HEK293T (cell line): Measurements from ENCODE around the gene MLN.

Source experiments
- CTCF ChIA-PET: fragments of 350-600 bp; formaldehyde crosslinking; extraction: SDS; loops from one replicate; lab custom pipeline; 2021; ENCODE audit warnings: antibody characterized with exemption, inconsistent platforms; lab: Yijun Ruan, JAX
- POLR2A ChIA-PET: fragments of 350-600 bp; formaldehyde crosslinking; extraction: SDS; loops from one replicate; lab custom pipeline; 2020; ENCODE audit warnings: antibody characterized with exemption, inconsistent platforms; lab: Yijun Ruan, JAX
- DNase-seq: peaks from one replicate; pipeline ENCODE4 v3.0.0; 2012; ENCODE audit warnings: mixed read lengths; ENCODE audit errors: extremely low spot score
- ARNT ChIP-seq: fragments of 450-650 bp; IDR thresholded peaks from 2 replicates; pipeline ENCODE4 v1.6.1; 2017; ENCODE audit warnings: mild to moderate bottlenecking
- BHLHE40 ChIP-seq: fragments of 450-650 bp; IDR thresholded peaks from 2 replicates; pipeline ENCODE4 v1.6.1; 2016; ENCODE audit warnings: mild to moderate bottlenecking, moderate library complexity, borderline replicate concordance
- CTBP1 ChIP-seq: fragments of 450-650 bp; IDR thresholded peaks from 2 replicates; pipeline ENCODE4 v1.6.1; 2016; ENCODE audit warnings: borderline replicate concordance
- ELF4 ChIP-seq: fragments of 450-650 bp; IDR thresholded peaks from 2 replicates; pipeline ENCODE4 v1.6.1; 2017; ENCODE audit warnings: antibody characterized with exemption
- FOXA1 ChIP-seq: fragments of 450-650 bp; IDR thresholded peaks from 2 replicates; pipeline ENCODE4 v1.6.1; 2016; ENCODE audit warnings: mild to moderate bottlenecking
- FOXK2 ChIP-seq: fragments of 450-650 bp; IDR thresholded peaks from 2 replicates; pipeline ENCODE4 v1.6.1; 2016; ENCODE audit warnings: mild to moderate bottlenecking
- FOXM1 ChIP-seq: fragments of 450-650 bp; IDR thresholded peaks from 2 replicates; pipeline ENCODE4 v1.6.1; 2017; ENCODE audit warnings: mild to moderate bottlenecking, borderline replicate concordance
- HDGF ChIP-seq: fragments of 450-650 bp; IDR thresholded peaks from 2 replicates; pipeline ENCODE4 v1.6.1; 2017; ENCODE audit warnings: antibody characterized with exemption, borderline replicate concordance
- L3MBTL2 ChIP-seq: fragments of 450-650 bp; conservative IDR thresholded peaks from 2 replicates; pipeline ENCODE4 v1.6.1; 2016; ENCODE audit warnings: mild to moderate bottlenecking
- LEF1 ChIP-seq: fragments of 450-650 bp; IDR thresholded peaks from 2 replicates; pipeline ENCODE4 v1.6.1; 2017; ENCODE audit warnings: mild to moderate bottlenecking, borderline replicate concordance
- NFRKB ChIP-seq: fragments of 450-650 bp; IDR thresholded peaks from 2 replicates; pipeline ENCODE4 v1.6.1; 2016; ENCODE audit warnings: mild to moderate bottlenecking, moderate library complexity
- PKNOX1 ChIP-seq: fragments of 450-650 bp; IDR thresholded peaks from 2 replicates; pipeline ENCODE4 v1.6.1; 2016
- SP1 ChIP-seq: fragments of 450-650 bp; IDR thresholded peaks from 2 replicates; pipeline ENCODE4 v1.6.1; 2017
- SUZ12 ChIP-seq: fragments of 450-650 bp; IDR thresholded peaks from 2 replicates; pipeline ENCODE4 v1.6.1; 2016; ENCODE audit warnings: mild to moderate bottlenecking
- TARDBP ChIP-seq: fragments of 450-650 bp; IDR thresholded peaks from 2 replicates; pipeline ENCODE4 v1.6.1; 2016
- ZNF384 ChIP-seq: fragments of 450-650 bp; IDR thresholded peaks from 2 replicates; pipeline ENCODE4 v1.6.1; 2016

MLN gene

GRCh38 chr6:33790910-33791309, 12.9 kb downstream of the MLN start:
- ChIA-PET CTCF (no interaction called here), POLR2A (no interaction called here)
- no peak for DNase-seq
- TF ChIP-seq ARNT (no peak), ELF4 (no peak), FOXM1 (no peak), CTBP1 (no peak), SP1 (no peak), BHLHE40 (no peak), L3MBTL2 (no peak), PKNOX1 (no peak), LEF1 (no peak), HDGF (no peak), FOXA1 (no peak), ZNF384 (no peak)

GRCh38 chr6:33790379-33790778, 13.4 kb downstream of the MLN start:
- no peak for DNase-seq
- ChIA-PET POLR2A (no interaction called here), CTCF (no interaction called here)
- TF ChIP-seq FOXK2: no peak

- no peak for DNase-seq
- TF ChIP-seq L3MBTL2 (peak; percentile 24; the same call in 1 of the 2 replicates), FOXM1 (no peak)
- POLR2A ChIA-PET: interaction anchor here (0.8 to 2.6 kb wide), 2 partner anchors 11 to 51 kb away, joined by 3 to 11 read pairs; no protein-coding TSS in a partner anchor
- CTCF ChIA-PET: no interaction called here
Measured at GRCh38 chr6:33789550-33789895, 14.3 kb downstream of the MLN start.

- TF ChIP-seq PKNOX1 (peak; percentile 72), FOXM1 (no peak), ELF4 (peak; percentile 59)
- ChIA-PET CTCF (interaction anchor here (0.9 kb wide), 1 partner anchor 17 kb away, joined by 3 read pairs; no protein-coding TSS in a partner anchor), POLR2A (interaction anchor here (0.8 to 2.6 kb wide), 4 partner anchors 10 to 77 kb away, joined by 3 to 13 read pairs (median 7); partner anchors contain the start of gene UQCC2)
- DNase-seq: peak; percentile 95
Measured at GRCh38 chr6:33788694-33789549, 14.9 kb downstream of the MLN start, which contains the start of gene LEMD2. Gene LEMD2, minus strand, starts transcription at chr6:33789130. Its CDS starts 14 bp downstream, at chr6:33789116.

GRCh38 chr6:33787954-33788693, 15.7 kb downstream of the MLN start:
- TF ChIP-seq LEF1 (peak; percentile 60; the same call in 1 of the 2 replicates), FOXK2 (no peak)
- POLR2A ChIA-PET: interaction anchor here (0.7 to 2.6 kb wide), 4 partner anchors 9 to 76 kb away, joined by 3 to 13 read pairs (median 8); partner anchors contain the start of gene UQCC2
- peak; percentile 59 for DNase-seq
- CTCF ChIA-PET: interaction anchor here (0.9 to 1.5 kb wide), 2 partner anchors 16 to 17 kb away, joined by 3 read pairs; no protein-coding TSS in a partner anchor

GRCh38 chr6:33787346-33787953, 16.4 kb downstream of the MLN start:
- ChIA-PET CTCF (interaction anchor here (0.7 to 1.5 kb wide), 2 partner anchors 15 to 16 kb away, joined by 3 read pairs; no protein-coding TSS in a partner anchor), POLR2A (interaction anchor here (0.7 to 2.6 kb wide), 4 partner anchors 9 to 76 kb away, joined by 3 to 13 read pairs (median 8); partner anchors contain the start of gene UQCC2)
- no peak for DNase-seq
- no peak for TF ChIP-seq TARDBP
- no peak for TF ChIP-seq SUZ12
- no peak for TF ChIP-seq PKNOX1
- no peak for TF ChIP-seq BHLHE40
- TF ChIP-seq CTBP1: no peak
- no peak for TF ChIP-seq ARNT
- TF ChIP-seq HDGF: no peak

GRCh38 chr6:33786736-33787135, 17.1 kb downstream of the MLN start:
- POLR2A ChIA-PET: interaction anchor here (2.6 kb wide), 1 partner anchor 8 kb away, joined by 11 read pairs; no protein-coding TSS in a partner anchor
- CTCF ChIA-PET: interaction anchor here (0.7 to 1.5 kb wide), 2 partner anchors 15 to 16 kb away, joined by 3 read pairs; no protein-coding TSS in a partner anchor
- no peak for DNase-seq
- TF ChIP-seq NFRKB: no peak
- TF ChIP-seq CTBP1: no peak
- TF ChIP-seq FOXM1: no peak
- TF ChIP-seq ZNF384: no peak
- TF ChIP-seq SUZ12: no peak
- no peak for TF ChIP-seq PKNOX1
- TF ChIP-seq BHLHE40: no peak
- no peak for TF ChIP-seq FOXA1
- no peak for TF ChIP-seq LEF1
- no peak for TF ChIP-seq ARNT
- TF ChIP-seq TARDBP: no peak
